HCT116 (cell line): ENCODE measurements around the gene DAAM2. TPM values are rescaled to one million over a fixed set of nuclear protein-coding genes. Genes with fewer than 3 reads are reported as not detected.

Experiments
- ATAC-seq: fragments of 200-7000 bp; cut with Tn5 transposase; 2 replicates; pipeline ENCODE4 v1.9.1; 2020; ENCODE audit warnings: mild to moderate bottlenecking, moderate library complexity
- BruUV-seq: library from RNA; stranded (reverse); fragments of 400-500 nt; replicated peaks from 2 replicates; lab custom pipeline; 2021; lab: Mats Ljungman, UMichigan
- CTCF ChIA-PET: fragments of 300-600 bp; sonication (Branson Sonifier 250); formaldehyde crosslinking; loops from one replicate; lab custom pipeline; 2021; ENCODE audit warnings: antibody characterized with exemption; lab: Charles Lee
- POLR2A ChIA-PET: fragments of 300-600, 350-600 bp; sonication (Branson Sonifier 250); formaldehyde crosslinking; loops from one replicate; lab custom pipeline; 2021; ENCODE audit warnings: antibody characterized with exemption; lab: Charles Lee
- RAD21 ChIA-PET, 2 experiments: fragments of 300-600 bp; sonication (Branson Sonifier 250); formaldehyde crosslinking; loops; one replicate each; lab custom pipeline; 2023; ENCODE audit warnings: low total read pairs in 2 of 2; ENCODE audit not compliant: uncharacterized antibody in 2 of 2, unreplicated experiment in 2 of 2, low non-redundant PET in 1 of 2; lab: Charles Lee
- DNase-seq: peaks from one replicate; pipeline ENCODE4 v3.0.0-alpha.2; 2010; ENCODE audit warnings: low read depth, low spot score
- H2AFZ ChIP-seq: fragments of 200-600 bp; shearing (Covaris generic), sonication (generic); 2 replicates; pipeline ENCODE4 v1.6.1; 2017; ENCODE audit warnings: low read depth, mixed run types, mixed read lengths, antibody characterized with exemption, low read length; ENCODE audit not compliant: poor library complexity, severe bottlenecking
- H3K27ac ChIP-seq: 2 replicates; pipeline ENCODE4 v1.5.1; 2012; ENCODE audit warnings: low read depth, low read length
- H3K27me3 ChIP-seq: fragments of 200-600 bp; sonication (generic); 2 replicates; pipeline ENCODE4 v1.6.1; 2016; ENCODE audit warnings: mixed run types, low read length, mixed read lengths; ENCODE audit not compliant: insufficient read depth
- H3K36me3 ChIP-seq, 2 experiments: fragments of 200-500 bp in 1 of 2; fragments of 200-600 bp in 1 of 2; sonication (Bioruptor generic) in 1 of 2; sonication (generic) in 1 of 2; 2 replicates each; pipeline versions ENCODE4 v1.5.1 to v1.6.1; 2014 to 2016; ENCODE audit warnings: low read length in 2 of 2, inconsistent platforms in 1 of 2, mixed read lengths in 1 of 2, mixed run types in 1 of 2; ENCODE audit not compliant: insufficient read depth in 2 of 2, control insufficient read depth in 1 of 2
- H3K4me1 ChIP-seq, 2 experiments: fragments of 200-600 bp in 1 of 2; sonication (generic) in 1 of 2; 2 replicates each; pipeline versions ENCODE4 v1.5.1 to v1.6.1; 2012 to 2017; ENCODE audit warnings: low read length in 2 of 2, inconsistent platforms in 1 of 2, mild to moderate bottlenecking in 1 of 2, mixed read lengths in 1 of 2, mixed run types in 1 of 2, moderate library complexity in 1 of 2; ENCODE audit not compliant: insufficient read depth in 2 of 2, control insufficient read depth in 1 of 2
- H3K4me2 ChIP-seq: fragments of 200-600 bp; sonication (generic); 2 replicates; pipeline ENCODE4 v1.6.1; 2017; ENCODE audit warnings: mixed run types, low read length, mixed read lengths
- H3K4me3 ChIP-seq, 2 experiments: fragments of 200-600 bp in 1 of 2; sonication (generic) in 1 of 2; replicated peaks in 1 of 2; 2 replicates each; pipeline ENCODE4 v1.5.1; 2011 to 2016; ENCODE audit warnings: low read length in 2 of 2, control low read depth in 1 of 2, low read depth in 1 of 2, mild to moderate bottlenecking in 1 of 2, mixed read lengths in 1 of 2, mixed run types in 1 of 2
- H3K79me2 ChIP-seq: fragments of 200-600 bp; sonication (generic); 2 replicates; pipeline ENCODE4 v1.6.1; 2017; ENCODE audit warnings: mild to moderate bottlenecking, mixed run types, low read length, moderate library complexity, mixed read lengths; ENCODE audit not compliant: insufficient read depth
- H3K9ac ChIP-seq: fragments of 200-600 bp; sonication (generic); 2 replicates; pipeline ENCODE4 v1.6.1; 2016; ENCODE audit warnings: low read length, mixed read lengths
- H3K9me2 ChIP-seq: fragments of 200-600 bp; sonication (generic), shearing (Covaris generic); 2 replicates; pipeline ENCODE4 v1.6.1; 2017; ENCODE audit warnings: mixed run types, mild to moderate bottlenecking, moderate library complexity; ENCODE audit not compliant: insufficient read depth
- H3K9me3 ChIP-seq, 2 experiments: fragments of 200-500 bp in 1 of 2; fragments of 200-600 bp in 1 of 2; sonication (Bioruptor generic) in 1 of 2; sonication (generic) in 1 of 2; 2 replicates each; pipeline ENCODE4 v1.6.1; 2014 to 2017; ENCODE audit warnings: low read length in 2 of 2, mixed read lengths in 2 of 2, inconsistent platforms in 1 of 2, low read depth in 1 of 2, mild to moderate bottlenecking in 1 of 2, mixed run types in 1 of 2, moderate library complexity in 1 of 2; ENCODE audit not compliant: control insufficient read depth in 1 of 2, insufficient read depth in 1 of 2
- H4K20me1 ChIP-seq: fragments of 200-600 bp; sonication (generic), shearing (Covaris generic); 2 replicates; pipeline ENCODE4 v1.6.1; 2017; ENCODE audit warnings: mixed run types, mild to moderate bottlenecking, moderate library complexity; ENCODE audit not compliant: insufficient read depth
- CBX3 ChIP-seq: IDR thresholded peaks from 2 replicates; pipeline ENCODE4 v1.6.1; 2012; ENCODE audit warnings: low read depth
- ELF1 ChIP-seq: IDR thresholded peaks from 2 replicates; pipeline ENCODE4 v1.6.1; 2012; ENCODE audit warnings: low read depth, borderline replicate concordance
- EZH2 ChIP-seq: fragments of 200-600 bp; sonication (generic); IDR thresholded peaks from 2 replicates; pipeline ENCODE4 v1.6.1; 2017; ENCODE audit warnings: antibody characterized with exemption, mixed run types
- EZH2phosphoT487 ChIP-seq: fragments of 200-600 bp; IDR thresholded peaks from 2 replicates; pipeline ENCODE4 v1.6.1; 2018; ENCODE audit warnings: antibody characterized with exemption, borderline replicate concordance
- JUND ChIP-seq: IDR thresholded peaks from 2 replicates; pipeline ENCODE4 v1.6.1; 2012
- POLR2AphosphoS5 ChIP-seq: IDR thresholded peaks from 2 replicates; pipeline ENCODE4 v1.6.1; 2011; ENCODE audit warnings: mild to moderate bottlenecking, low read depth, low read length, moderate library complexity
- SIN3A ChIP-seq: IDR thresholded peaks from 2 replicates; pipeline ENCODE4 v1.6.1; 2012; ENCODE audit warnings: low read depth
- SP1 ChIP-seq: IDR thresholded peaks from 2 replicates; pipeline ENCODE4 v1.6.1; 2012; ENCODE audit warnings: low read depth
- SRF ChIP-seq: IDR thresholded peaks from 2 replicates; pipeline ENCODE4 v1.6.1; 2012; ENCODE audit warnings: low read depth
- YY1 ChIP-seq: IDR thresholded peaks from 2 replicates; pipeline ENCODE4 v1.6.1; 2011; ENCODE audit warnings: low read length, low read depth, moderate library complexity, mild to moderate bottlenecking; ENCODE audit not compliant: insufficient replicate concordance; ENCODE audit errors: extremely low read depth
- ZNF274 ChIP-seq: fragments of 200-500 bp; sonication (Bioruptor generic); IDR thresholded peaks from 2 replicates; pipeline ENCODE4 v1.6.1; 2014; ENCODE audit warnings: mild to moderate bottlenecking, low read depth, low read length, inconsistent platforms
- intact Hi-C: fragments of 100-400 bp; cut with micrococcal nuclease; formaldehyde crosslinking; loops from 2 replicates; pipeline ENCODE4 v1.10.0; 2022
- total RNA-seq: library from RNA; stranded (reverse); gene quantifications from one replicate; pipeline ENCODE4 v1.2.1, GENCODE V29; 2021; ENCODE audit not compliant: unreplicated experiment
- TF ChIP-seq, protein P1 (sequence below): IDR thresholded peaks from 2 replicates; pipeline ENCODE4 v1.6.1; 2012; ENCODE audit warnings: low read depth
- TF ChIP-seq, protein P2 (sequence below): IDR thresholded peaks from 2 replicates; pipeline ENCODE4 v1.6.1; 2011; ENCODE audit warnings: mild to moderate bottlenecking, low read length, moderate library complexity; ENCODE audit not compliant: insufficient replicate concordance; ENCODE audit errors: extremely low read depth
- TF ChIP-seq, protein P3 (sequence below), 3 experiments: fragments of 200-600 bp in 1 of 3; sonication (generic) in 1 of 3; IDR thresholded peaks in 2 of 3; conservative IDR thresholded peaks in 1 of 3; 2 replicates each; pipeline ENCODE4 v1.5.1; 2012 to 2017; ENCODE audit warnings: low read depth in 2 of 3, low read length in 2 of 3, antibody characterized with exemption in 1 of 3, borderline replicate concordance in 1 of 3, control low read depth in 1 of 3, mild to moderate bottlenecking in 1 of 3, mixed read lengths in 1 of 3, mixed run types in 1 of 3, moderate library complexity in 1 of 3; ENCODE audit not compliant: insufficient read depth in 1 of 3

DAAM2 gene
- total RNA-seq, 1 experiment from 2014 or later = not detected

DNA sequence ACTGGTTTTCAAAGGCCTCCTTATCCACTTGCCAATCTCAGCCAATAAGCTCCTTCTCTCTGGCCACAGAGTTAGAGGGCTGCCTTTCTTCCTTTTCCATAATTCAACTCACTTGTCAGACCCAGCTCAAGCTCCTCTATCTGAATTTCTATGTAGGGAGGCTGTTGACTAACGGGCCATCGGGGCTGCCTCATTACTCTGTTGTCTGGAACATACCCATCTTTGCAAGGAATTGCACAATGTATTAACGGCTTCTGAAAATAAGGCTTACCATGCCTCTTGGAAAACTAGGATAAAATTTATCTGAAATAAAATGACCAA, 38.5 kb upstream of the DAAM2 start:
- no peak for ATAC-seq
- intact Hi-C loops = no loop called here

More for the DNA sequence above, 38.5 kb upstream of the DAAM2 start:
- no peak for TF ChIP-seq EZH2
- no peak for TF ChIP-seq CBX3
- TF ChIP-seq ELF1 = no peak
- TF ChIP-seq SRF = no peak
- no peak for TF ChIP-seq JUND
- TF ChIP-seq, protein P1, sequence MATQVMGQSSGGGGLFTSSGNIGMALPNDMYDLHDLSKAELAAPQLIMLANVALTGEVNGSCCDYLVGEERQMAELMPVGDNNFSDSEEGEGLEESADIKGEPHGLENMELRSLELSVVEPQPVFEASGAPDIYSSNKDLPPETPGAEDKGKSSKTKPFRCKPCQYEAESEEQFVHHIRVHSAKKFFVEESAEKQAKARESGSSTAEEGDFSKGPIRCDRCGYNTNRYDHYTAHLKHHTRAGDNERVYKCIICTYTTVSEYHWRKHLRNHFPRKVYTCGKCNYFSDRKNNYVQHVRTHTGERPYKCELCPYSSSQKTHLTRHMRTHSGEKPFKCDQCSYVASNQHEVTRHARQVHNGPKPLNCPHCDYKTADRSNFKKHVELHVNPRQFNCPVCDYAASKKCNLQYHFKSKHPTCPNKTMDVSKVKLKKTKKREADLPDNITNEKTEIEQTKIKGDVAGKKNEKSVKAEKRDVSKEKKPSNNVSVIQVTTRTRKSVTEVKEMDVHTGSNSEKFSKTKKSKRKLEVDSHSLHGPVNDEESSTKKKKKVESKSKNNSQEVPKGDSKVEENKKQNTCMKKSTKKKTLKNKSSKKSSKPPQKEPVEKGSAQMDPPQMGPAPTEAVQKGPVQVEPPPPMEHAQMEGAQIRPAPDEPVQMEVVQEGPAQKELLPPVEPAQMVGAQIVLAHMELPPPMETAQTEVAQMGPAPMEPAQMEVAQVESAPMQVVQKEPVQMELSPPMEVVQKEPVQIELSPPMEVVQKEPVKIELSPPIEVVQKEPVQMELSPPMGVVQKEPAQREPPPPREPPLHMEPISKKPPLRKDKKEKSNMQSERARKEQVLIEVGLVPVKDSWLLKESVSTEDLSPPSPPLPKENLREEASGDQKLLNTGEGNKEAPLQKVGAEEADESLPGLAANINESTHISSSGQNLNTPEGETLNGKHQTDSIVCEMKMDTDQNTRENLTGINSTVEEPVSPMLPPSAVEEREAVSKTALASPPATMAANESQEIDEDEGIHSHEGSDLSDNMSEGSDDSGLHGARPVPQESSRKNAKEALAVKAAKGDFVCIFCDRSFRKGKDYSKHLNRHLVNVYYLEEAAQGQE = no peak
- TF ChIP-seq, protein P2, sequence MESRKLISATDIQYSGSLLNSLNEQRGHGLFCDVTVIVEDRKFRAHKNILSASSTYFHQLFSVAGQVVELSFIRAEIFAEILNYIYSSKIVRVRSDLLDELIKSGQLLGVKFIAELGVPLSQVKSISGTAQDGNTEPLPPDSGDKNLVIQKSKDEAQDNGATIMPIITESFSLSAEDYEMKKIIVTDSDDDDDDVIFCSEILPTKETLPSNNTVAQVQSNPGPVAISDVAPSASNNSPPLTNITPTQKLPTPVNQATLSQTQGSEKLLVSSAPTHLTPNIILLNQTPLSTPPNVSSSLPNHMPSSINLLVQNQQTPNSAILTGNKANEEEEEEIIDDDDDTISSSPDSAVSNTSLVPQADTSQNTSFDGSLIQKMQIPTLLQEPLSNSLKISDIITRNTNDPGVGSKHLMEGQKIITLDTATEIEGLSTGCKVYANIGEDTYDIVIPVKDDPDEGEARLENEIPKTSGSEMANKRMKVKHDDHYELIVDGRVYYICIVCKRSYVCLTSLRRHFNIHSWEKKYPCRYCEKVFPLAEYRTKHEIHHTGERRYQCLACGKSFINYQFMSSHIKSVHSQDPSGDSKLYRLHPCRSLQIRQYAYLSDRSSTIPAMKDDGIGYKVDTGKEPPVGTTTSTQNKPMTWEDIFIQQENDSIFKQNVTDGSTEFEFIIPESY = no peak
- TF ChIP-seq, protein P3, sequence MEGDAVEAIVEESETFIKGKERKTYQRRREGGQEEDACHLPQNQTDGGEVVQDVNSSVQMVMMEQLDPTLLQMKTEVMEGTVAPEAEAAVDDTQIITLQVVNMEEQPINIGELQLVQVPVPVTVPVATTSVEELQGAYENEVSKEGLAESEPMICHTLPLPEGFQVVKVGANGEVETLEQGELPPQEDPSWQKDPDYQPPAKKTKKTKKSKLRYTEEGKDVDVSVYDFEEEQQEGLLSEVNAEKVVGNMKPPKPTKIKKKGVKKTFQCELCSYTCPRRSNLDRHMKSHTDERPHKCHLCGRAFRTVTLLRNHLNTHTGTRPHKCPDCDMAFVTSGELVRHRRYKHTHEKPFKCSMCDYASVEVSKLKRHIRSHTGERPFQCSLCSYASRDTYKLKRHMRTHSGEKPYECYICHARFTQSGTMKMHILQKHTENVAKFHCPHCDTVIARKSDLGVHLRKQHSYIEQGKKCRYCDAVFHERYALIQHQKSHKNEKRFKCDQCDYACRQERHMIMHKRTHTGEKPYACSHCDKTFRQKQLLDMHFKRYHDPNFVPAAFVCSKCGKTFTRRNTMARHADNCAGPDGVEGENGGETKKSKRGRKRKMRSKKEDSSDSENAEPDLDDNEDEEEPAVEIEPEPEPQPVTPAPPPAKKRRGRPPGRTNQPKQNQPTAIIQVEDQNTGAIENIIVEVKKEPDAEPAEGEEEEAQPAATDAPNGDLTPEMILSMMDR (IDR thresholded peaks at IDR 0.05 in 2 of 3, conservative IDR thresholded peaks at IDR 0.05 in 1 of 3; ENCODE audit: borderline replicate concordance in 1 of 3, insufficient read depth in 1 of 3, low read depth in 2 of 3, low read length in 2 of 3) = no peak
- TF ChIP-seq YY1 = no peak
- no peak for TF ChIP-seq ZNF274
- no peak for TF ChIP-seq SIN3A
- TF ChIP-seq POLR2AphosphoS5 = no peak
- TF ChIP-seq EZH2phosphoT487 = no peak
- no peak for TF ChIP-seq SP1
- ChIA-PET POLR2A (no interaction called here), RAD21 (no interaction called here), CTCF (no interaction called here)
- H4K20me1 ChIP-seq = no peaks in the 10 kb centered on the region
- no peaks in the 10 kb centered on the region for H3K4me1 ChIP-seq
- no peak overlapping the region for H3K9ac ChIP-seq
- H3K79me2 ChIP-seq = no peaks in the 10 kb centered on the region
- no peak for DNase-seq
- no peak overlapping the region for H3K4me2 ChIP-seq
- H3K36me3 ChIP-seq = no peaks in the 10 kb centered on the region
- H2AFZ ChIP-seq = no peak overlapping the region
- no peak overlapping the region for H3K27ac ChIP-seq
- H3K9me3 ChIP-seq = no peaks in the 10 kb centered on the region
- peaks cover 40% of the 10 kb centered on the region for H3K27me3 ChIP-seq
- H3K4me3 ChIP-seq = no peak overlapping the region
- no TSS peak for BruUV-seq
- no peaks in the 10 kb centered on the region for H3K9me2 ChIP-seq
